ENCODE results near the gene ANO6. TPM values are rescaled to one million over a fixed set of nuclear protein-coding genes. Genes with fewer than 3 reads are reported as not detected.

Gene ANO6
- total RNA-seq, 2 donors from 2014 or later, result 13.2 to 21.2 TPM

GRCh38 chr12:45182511-45182910 lies 33.4 kb upstream of the ANO6 start:
- no peak for TF ChIP-seq CTCF (IDR thresholded peaks at IDR 0.05)
- Histone ChIP-seq H3K4me3 (no peak overlapping the region), H3K36me3 (no peaks in the 10 kb centered on the region), H3K9me3 (no peaks in the 10 kb centered on the region), H3K27me3 (no peaks in the 10 kb centered on the region), H3K4me1 (no peaks in the 10 kb centered on the region), H3K9ac (ENCODE audit: low read depth in 2 of 2, low read length in 2 of 2) (no peak overlapping the region), H3K27ac (no peak overlapping the region)
- intact Hi-C loops (cut with DNase I), result loop anchor here (5.0 kb wide), 1 partner anchor 205 kb away; no protein-coding TSS in a partner anchor
- DNase-seq, result no peak

GRCh38 chr12:45183246-45183645 lies 32.6 kb upstream of the ANO6 start:
- intact Hi-C loops (cut with DNase I), result loop anchor here (5.0 kb wide), 1 partner anchor 204 kb away; no protein-coding TSS in a partner anchor
- H3K9me3 ChIP-seq, result no peaks in the 10 kb centered on the region
- H3K36me3 ChIP-seq, result no peaks in the 10 kb centered on the region
- DNase-seq, result no peak
- no peak for TF ChIP-seq CTCF (IDR thresholded peaks at IDR 0.05)
- no peaks in the 10 kb centered on the region for H3K4me1 ChIP-seq
- no peak overlapping the region for H3K9ac ChIP-seq (ENCODE audit: low read depth in 2 of 2, low read length in 2 of 2)
- H3K27ac ChIP-seq, result no peak overlapping the region
- H3K27me3 ChIP-seq, result no peaks in the 10 kb centered on the region
- no peak overlapping the region for H3K4me3 ChIP-seq

DNA sequence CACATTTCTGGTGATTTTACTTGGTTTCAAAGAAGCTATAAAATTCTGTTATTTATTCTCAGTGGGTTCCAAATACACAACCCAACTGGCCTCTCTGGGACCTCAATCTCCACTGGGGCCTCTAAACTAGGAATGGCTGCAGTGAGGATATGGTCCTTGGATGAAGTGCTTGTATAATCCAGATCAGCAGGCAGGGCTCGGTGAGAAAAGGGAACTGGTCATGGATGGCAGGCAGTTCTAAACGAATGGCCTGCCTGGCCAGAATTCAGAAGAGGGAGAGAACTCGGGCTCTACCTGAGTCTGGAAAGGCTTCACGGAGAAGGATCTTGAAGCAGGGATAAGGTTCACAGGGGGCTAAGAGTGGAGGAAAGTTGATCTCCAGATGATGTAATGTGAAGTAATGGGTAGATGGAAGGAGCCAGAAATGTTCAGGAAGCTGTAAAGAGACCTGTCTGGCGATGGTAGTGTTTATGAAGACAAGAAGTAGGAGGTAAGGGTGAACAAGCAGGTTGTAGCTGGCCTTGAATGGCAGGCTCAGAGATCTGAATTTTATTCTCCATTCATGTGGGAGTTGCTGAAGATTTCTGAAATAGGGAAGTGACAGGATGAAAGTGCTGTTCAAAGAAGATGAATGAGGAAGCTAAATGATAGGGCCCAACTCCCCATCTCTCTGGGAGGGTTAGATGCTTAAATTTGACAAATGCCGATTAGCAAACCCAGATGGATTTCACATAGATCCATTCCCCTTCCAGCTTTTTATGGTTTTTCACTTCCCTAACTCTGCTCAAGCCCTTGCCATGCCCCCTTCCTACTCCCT lies 31.5 kb upstream of the ANO6 start:
- Histone ChIP-seq H3K9ac (ENCODE audit: low read depth in 2 of 2, low read length in 2 of 2) (no peak overlapping the region), H3K27me3 (no peaks in the 10 kb centered on the region), H3K4me1 (no peaks in the 10 kb centered on the region), H3K27ac (no peak overlapping the region), H3K9me3 (no peaks in the 10 kb centered on the region), H3K36me3 (no peaks in the 10 kb centered on the region), H3K4me3 (no peak overlapping the region)
- no peak for DNase-seq
- intact Hi-C loops (cut with DNase I), result loop anchor here (5.0 kb wide), 1 partner anchor 203 kb away; no protein-coding TSS in a partner anchor
- no peak for TF ChIP-seq CTCF (IDR thresholded peaks at IDR 0.05)

GRCh38 chr12:45186762-45187161 lies 29.1 kb upstream of the ANO6 start:
- DNase-seq, result no peak
- no peaks in the 10 kb centered on the region for H3K9me3 ChIP-seq
- TF ChIP-seq CTCF (IDR thresholded peaks at IDR 0.05), result no peak
- no peaks in the 10 kb centered on the region for H3K4me1 ChIP-seq
- no peaks in the 10 kb centered on the region for H3K36me3 ChIP-seq
- H3K4me3 ChIP-seq, result no peak overlapping the region
- no peaks in the 10 kb centered on the region for H3K27me3 ChIP-seq
- H3K27ac ChIP-seq, result no peak overlapping the region
- H3K9ac ChIP-seq (ENCODE audit: low read depth in 2 of 2, low read length in 2 of 2), result no peak overlapping the region
- intact Hi-C loops (cut with DNase I), result no loop called here

GRCh38 chr12:45189766-45190403 lies 26.0 kb upstream of the ANO6 start:
- H3K9ac ChIP-seq (ENCODE audit: low read depth in 2 of 2, low read length in 2 of 2), result no peak overlapping the region
- H3K27ac ChIP-seq, result no peak overlapping the region
- no peaks in the 10 kb centered on the region for H3K27me3 ChIP-seq
- H3K4me3 ChIP-seq, result no peak overlapping the region
- no peaks in the 10 kb centered on the region for H3K9me3 ChIP-seq
- no peak for DNase-seq
- no peaks in the 10 kb centered on the region for H3K36me3 ChIP-seq
- intact Hi-C loops (cut with DNase I), result no loop called here
- no peak for TF ChIP-seq CTCF (IDR thresholded peaks at IDR 0.05)
- no peaks in the 10 kb centered on the region for H3K4me1 ChIP-seq
